A673 (cell line): Measurements from ENCODE around the gene ZNF592. TPM values are rescaled to one million over a fixed set of nuclear protein-coding genes. Genes with fewer than 3 reads are reported as not detected.

Source experiments
- Bru-seq: library from RNA; stranded (reverse); fragments of 400-500 nt; gene quantifications from one replicate; lab custom pipeline; 2021; lab: Mats Ljungman, UMichigan
- BruChase-seq, 2 experiments: library from RNA; stranded (reverse); fragments of 400-500 nt; gene quantifications; one replicate each; lab custom pipeline; 2021; lab: Mats Ljungman, UMichigan
- BruUV-seq: library from RNA; stranded (reverse); fragments of 400-500 nt; replicated peaks from 2 replicates; lab custom pipeline; 2021; lab: Mats Ljungman, UMichigan
- CTCF ChIA-PET: fragments of 300-600 bp; sonication (Branson Sonifier 250); formaldehyde crosslinking; loops from one replicate; lab custom pipeline; 2022; ENCODE audit warnings: antibody characterized with exemption; lab: Charles Lee
- POLR2A ChIA-PET: fragments of 300-600 bp; sonication (Branson Sonifier 250); formaldehyde crosslinking; loops from one replicate; lab custom pipeline; 2022; ENCODE audit warnings: antibody characterized with exemption; ENCODE audit not compliant: low non-redundant PET; lab: Charles Lee
- DNase-seq: peaks from one replicate; pipeline ENCODE4 v3.0.0-alpha.2; 2015; ENCODE audit warnings: low spot score
- H3K27ac ChIP-seq: fragments of 200-600 bp; sonication (generic); 2 replicates; pipeline ENCODE4 v1.5.1; 2016; ENCODE audit warnings: mixed run types, low read depth, mild to moderate bottlenecking, mixed read lengths, antibody characterized with exemption, low read length; ENCODE audit not compliant: poor library complexity, severe bottlenecking
- H3K27me3 ChIP-seq: fragments of 200-600 bp; sonication (generic); replicated peaks from 2 replicates; pipeline ENCODE4 v1.6.1; 2017; ENCODE audit warnings: mixed run types, low read depth, mild to moderate bottlenecking, mixed read lengths, antibody characterized with exemption, low read length; ENCODE audit not compliant: insufficient read depth, poor library complexity
- H3K36me3 ChIP-seq: fragments of 200-600 bp; sonication (generic); 2 replicates; pipeline ENCODE4 v1.6.1; 2016; ENCODE audit warnings: mixed run types, mild to moderate bottlenecking, mixed read lengths, antibody characterized with exemption, low read length; ENCODE audit not compliant: insufficient read depth, poor library complexity, severe bottlenecking
- H3K4me1 ChIP-seq: fragments of 200-600 bp; sonication (generic); 2 replicates; pipeline ENCODE4 v1.6.1; 2017; ENCODE audit warnings: mixed run types, mild to moderate bottlenecking, mixed read lengths, antibody characterized with exemption, low read length; ENCODE audit not compliant: insufficient read depth, poor library complexity, severe bottlenecking
- H3K4me3 ChIP-seq: fragments of 200-600 bp; sonication (generic); 2 replicates; pipeline ENCODE4 v1.5.1; 2016; ENCODE audit warnings: low read depth, mixed run types, mild to moderate bottlenecking, mixed read lengths, low read length; ENCODE audit not compliant: poor library complexity, severe bottlenecking
- H3K9me3 ChIP-seq: fragments of 200-600 bp; sonication (generic); 2 replicates; pipeline ENCODE4 v1.6.1; 2016; ENCODE audit warnings: mixed run types, low read depth, mild to moderate bottlenecking, mixed read lengths, antibody characterized with exemption, low read length; ENCODE audit not compliant: poor library complexity, severe bottlenecking
- EZH2 ChIP-seq: fragments of 200-600 bp; sonication (generic); IDR thresholded peaks from 2 replicates; pipeline ENCODE4 v1.6.1; 2017; ENCODE audit warnings: borderline replicate concordance, low read depth, mild to moderate bottlenecking, mixed read lengths, antibody characterized with exemption, low read length; ENCODE audit not compliant: poor library complexity, severe bottlenecking
- intact Hi-C: fragments of 100-400 bp; cut with micrococcal nuclease; formaldehyde crosslinking; loops from one replicate; pipeline ENCODE4 v1.10.0; 2022; ENCODE audit not compliant: unreplicated experiment
- long read RNA-seq: library from polyadenylated mRNA; stranded (forward); transcript quantifications from one replicate; pipeline ENCODE4 v2.0.0, GENCODE V29; 2022
- total RNA-seq: library from RNA; stranded (reverse); gene quantifications from 2 replicates; pipeline ENCODE4 v1.2.3, GENCODE V29; 2021
- TF ChIP-seq, protein P1 (sequence below): fragments of 300-800, 200-600 bp; sonication (generic); conservative IDR thresholded peaks from 2 replicates; pipeline ENCODE4 v1.5.1; 2017; ENCODE audit warnings: low read depth, mild to moderate bottlenecking, antibody characterized with exemption, low read length, moderate library complexity, mixed read lengths

The ZNF592 gene, protein sequence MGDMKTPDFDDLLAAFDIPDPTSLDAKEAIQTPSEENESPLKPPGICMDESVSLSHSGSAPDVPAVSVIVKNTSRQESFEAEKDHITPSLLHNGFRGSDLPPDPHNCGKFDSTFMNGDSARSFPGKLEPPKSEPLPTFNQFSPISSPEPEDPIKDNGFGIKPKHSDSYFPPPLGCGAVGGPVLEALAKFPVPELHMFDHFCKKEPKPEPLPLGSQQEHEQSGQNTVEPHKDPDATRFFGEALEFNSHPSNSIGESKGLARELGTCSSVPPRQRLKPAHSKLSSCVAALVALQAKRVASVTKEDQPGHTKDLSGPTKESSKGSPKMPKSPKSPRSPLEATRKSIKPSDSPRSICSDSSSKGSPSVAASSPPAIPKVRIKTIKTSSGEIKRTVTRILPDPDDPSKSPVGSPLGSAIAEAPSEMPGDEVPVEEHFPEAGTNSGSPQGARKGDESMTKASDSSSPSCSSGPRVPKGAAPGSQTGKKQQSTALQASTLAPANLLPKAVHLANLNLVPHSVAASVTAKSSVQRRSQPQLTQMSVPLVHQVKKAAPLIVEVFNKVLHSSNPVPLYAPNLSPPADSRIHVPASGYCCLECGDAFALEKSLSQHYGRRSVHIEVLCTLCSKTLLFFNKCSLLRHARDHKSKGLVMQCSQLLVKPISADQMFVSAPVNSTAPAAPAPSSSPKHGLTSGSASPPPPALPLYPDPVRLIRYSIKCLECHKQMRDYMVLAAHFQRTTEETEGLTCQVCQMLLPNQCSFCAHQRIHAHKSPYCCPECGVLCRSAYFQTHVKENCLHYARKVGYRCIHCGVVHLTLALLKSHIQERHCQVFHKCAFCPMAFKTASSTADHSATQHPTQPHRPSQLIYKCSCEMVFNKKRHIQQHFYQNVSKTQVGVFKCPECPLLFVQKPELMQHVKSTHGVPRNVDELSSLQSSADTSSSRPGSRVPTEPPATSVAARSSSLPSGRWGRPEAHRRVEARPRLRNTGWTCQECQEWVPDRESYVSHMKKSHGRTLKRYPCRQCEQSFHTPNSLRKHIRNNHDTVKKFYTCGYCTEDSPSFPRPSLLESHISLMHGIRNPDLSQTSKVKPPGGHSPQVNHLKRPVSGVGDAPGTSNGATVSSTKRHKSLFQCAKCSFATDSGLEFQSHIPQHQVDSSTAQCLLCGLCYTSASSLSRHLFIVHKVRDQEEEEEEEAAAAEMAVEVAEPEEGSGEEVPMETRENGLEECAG (N-terminal part only)
- total RNA-seq (32.9 and 37.2 TPM in 2 replicates), Bru-seq, nascent RNA (percentile 80 among the genes with signal in this experiment), BruChase-seq, experiment 1, labeled RNA remaining after a 2-hour chase (percentile 81 among the genes with signal in this experiment), BruChase-seq, experiment 2, labeled RNA remaining after a 6-hour chase (percentile 86 among the genes with signal in this experiment)
- long read RNA-seq, full-length matches to known transcripts = 19 of 50 reads
- long read RNA-seq, partial matches to known transcripts = 17 of 50 reads
- long read RNA-seq, other reads (novel, unspliced or antisense) = 14 of 50 reads

DNA sequence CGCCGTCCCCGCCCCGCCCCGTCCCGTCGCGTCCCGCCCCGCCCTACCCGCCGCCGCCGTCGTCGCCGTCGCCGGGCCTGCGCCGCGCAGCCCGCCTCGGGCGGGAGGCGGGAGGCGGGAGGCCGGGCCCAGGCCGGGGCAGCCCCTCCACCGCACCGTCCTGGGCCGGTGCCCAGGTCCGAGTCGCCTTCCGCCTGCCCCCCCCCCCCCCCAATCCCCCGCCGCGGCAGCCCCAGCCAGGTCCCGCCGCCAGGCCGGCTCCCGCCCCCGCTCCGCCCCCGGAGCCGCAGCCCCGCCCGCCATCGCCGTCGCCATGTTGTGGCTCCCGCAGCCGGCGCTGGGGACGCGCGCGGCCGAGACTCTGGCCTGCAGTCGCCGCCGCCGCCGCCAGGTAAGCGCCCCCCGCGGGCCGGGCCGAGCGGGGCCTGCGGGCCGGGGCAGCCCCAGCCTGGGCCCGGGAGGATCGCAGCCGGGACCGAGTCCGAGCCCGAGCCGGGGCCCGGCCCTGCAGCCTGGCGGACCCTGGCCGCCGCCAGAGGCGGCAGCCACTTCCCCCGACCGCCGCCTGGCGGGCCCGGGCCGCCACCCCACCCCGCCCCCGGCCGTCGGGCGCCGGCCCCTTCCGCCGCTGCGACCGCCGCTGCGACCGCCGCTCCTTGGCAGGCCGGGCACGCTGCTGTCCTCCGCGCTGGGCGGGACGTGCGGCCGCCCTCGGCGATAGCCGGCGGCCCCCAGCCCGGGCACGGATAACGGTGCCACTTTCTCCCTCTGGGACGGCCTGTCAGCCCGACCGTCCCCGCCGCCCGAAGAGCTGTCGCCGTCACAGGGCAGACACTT lies at the start of gene ZNF592:
TSS of gene ZNF592 (plus strand) at position 319 of the 837 bp plus-strand sequence. CDS start 34,084 bp downstream, outside the sequence.
- POLR2A ChIA-PET = no interaction called here
- intact Hi-C loops = no loop called here
- CTCF ChIA-PET = no interaction called here

DNA sequence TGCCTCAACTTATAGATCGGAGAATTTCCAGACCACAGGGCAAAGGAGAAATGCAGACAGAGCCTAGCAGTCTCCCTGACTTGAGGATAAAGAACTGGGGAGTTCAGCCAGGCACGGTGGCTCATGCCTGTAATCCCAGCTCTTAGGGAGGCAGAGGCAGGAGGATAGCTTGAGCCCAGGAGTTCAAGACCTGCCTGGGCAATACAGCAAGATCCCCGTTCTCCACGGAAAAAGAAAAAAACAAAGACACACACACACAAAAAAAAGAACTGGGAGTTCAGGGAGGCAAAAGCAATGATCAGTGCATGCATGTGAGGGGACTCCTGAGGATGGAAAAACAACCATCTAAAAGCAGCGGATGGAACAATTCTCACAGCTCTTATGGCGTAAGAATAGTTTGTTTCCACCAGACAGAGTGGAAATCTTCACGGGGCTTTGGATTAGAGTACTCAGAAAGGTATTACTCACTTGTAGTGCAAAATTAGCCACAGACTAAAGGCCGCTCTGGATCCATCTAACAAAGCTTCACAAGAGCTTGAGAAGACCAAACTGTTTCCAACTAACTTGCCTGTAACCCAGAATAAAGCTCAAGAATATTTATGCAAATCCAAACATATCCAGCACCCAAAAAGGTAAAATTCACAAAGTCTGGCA lies 48.7 kb upstream of the ZNF592 start:
- Histone ChIP-seq H3K4me1 (no peaks in the 10 kb centered on the region), H3K36me3 (no peaks in the 10 kb centered on the region), H3K9me3 (no peaks in the 10 kb centered on the region), H3K27ac (no peak overlapping the region), H3K4me3 (no peak overlapping the region), H3K27me3 (no peaks in the 10 kb centered on the region)
- intact Hi-C loops = no loop called here
- ChIA-PET POLR2A (interaction anchor here (0.7 kb wide), 1 partner anchor 16 kb away, joined by 5 read pairs; the partner anchor contains the start of gene SEC11A), CTCF (interaction anchor here (0.6 kb wide), 1 partner anchor 41 kb away, joined by 4 read pairs; no protein-coding TSS in a partner anchor)
- no TSS peak for BruUV-seq
- DNase-seq = no peak
- TF ChIP-seq, protein P1, sequence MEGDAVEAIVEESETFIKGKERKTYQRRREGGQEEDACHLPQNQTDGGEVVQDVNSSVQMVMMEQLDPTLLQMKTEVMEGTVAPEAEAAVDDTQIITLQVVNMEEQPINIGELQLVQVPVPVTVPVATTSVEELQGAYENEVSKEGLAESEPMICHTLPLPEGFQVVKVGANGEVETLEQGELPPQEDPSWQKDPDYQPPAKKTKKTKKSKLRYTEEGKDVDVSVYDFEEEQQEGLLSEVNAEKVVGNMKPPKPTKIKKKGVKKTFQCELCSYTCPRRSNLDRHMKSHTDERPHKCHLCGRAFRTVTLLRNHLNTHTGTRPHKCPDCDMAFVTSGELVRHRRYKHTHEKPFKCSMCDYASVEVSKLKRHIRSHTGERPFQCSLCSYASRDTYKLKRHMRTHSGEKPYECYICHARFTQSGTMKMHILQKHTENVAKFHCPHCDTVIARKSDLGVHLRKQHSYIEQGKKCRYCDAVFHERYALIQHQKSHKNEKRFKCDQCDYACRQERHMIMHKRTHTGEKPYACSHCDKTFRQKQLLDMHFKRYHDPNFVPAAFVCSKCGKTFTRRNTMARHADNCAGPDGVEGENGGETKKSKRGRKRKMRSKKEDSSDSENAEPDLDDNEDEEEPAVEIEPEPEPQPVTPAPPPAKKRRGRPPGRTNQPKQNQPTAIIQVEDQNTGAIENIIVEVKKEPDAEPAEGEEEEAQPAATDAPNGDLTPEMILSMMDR = no peak
- no peak for TF ChIP-seq EZH2

More for the DNA sequence above, at the start of gene ZNF592:
- Histone ChIP-seq H3K36me3 (no peaks in the 10 kb centered on the region), H3K27me3 (no peaks in the 10 kb centered on the region), H3K9me3 (no peaks in the 10 kb centered on the region), H3K4me1 (peaks cover 23% of the 10 kb centered on the region), H3K4me3 (peak within 1 kb of the TSS; percentile 75), H3K27ac (peak within 1 kb of the TSS; percentile 86)
- BruUV-seq = no TSS peak
- TF ChIP-seq EZH2 = no peak
- TF ChIP-seq, protein P1 = no peak
- DNase-seq = peak; percentile 77
